D721Med (cell line): ENCODE data around the gene SRSF3.

ENCODE experiments used
- DNase-seq: peaks from one replicate; pipeline ENCODE4 v3.0.0; 2011; ENCODE audit warnings: low spot score; ENCODE audit not compliant: insufficient read length
- FAIRE-seq: peaks from 2 replicates; lab custom pipeline; 2011; peaks lifted over from hg19 to GRCh38; lab: Jason Lieb, UNC
- TF ChIP-seq, protein P1 (sequence below): IDR thresholded peaks from 2 replicates; pipeline ENCODE4 v1.5.1; 2012; ENCODE audit warnings: mild to moderate bottlenecking, control low read depth; ENCODE audit not compliant: insufficient read depth; ENCODE audit errors: missing control alignments

The SRSF3 gene

DNA sequence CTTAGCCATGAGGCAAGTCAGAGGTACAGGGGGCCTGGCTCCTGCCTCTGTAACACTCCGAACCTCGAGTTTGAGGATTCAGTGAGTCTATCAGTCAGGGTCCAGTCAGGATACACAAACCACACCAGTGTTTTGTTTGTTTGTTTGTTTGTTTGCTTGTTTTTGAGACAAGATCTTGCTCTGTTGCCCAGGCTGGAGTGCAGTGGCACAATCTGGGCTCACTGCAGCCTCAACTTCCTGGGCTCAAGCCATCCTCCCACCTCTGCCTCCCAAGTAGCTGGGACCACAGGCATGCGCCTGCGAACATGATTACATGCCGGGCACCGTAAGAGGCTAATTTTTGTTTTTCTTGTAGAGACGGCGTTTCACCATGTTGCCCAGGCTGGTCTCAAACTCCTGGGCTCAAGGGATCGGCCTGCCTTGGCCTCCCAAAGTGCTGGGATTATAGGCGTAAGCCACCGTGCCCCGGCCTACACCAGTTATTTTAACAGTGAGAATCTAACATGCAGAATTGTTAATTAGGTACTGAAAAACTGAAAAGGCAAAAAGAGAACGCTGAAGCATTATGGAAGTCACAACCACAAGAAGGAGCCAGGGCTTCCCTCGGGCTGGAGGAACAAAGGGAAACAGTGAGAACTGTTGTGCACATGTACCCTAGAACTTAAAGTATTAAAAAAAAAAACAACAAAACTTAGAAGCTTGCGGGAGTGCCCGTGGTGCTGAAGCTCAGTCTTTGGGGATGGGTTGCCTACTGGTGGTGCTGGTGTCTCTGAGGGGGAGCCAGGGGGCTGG is 40.4 kb downstream of the SRSF3 start:
- TF ChIP-seq, protein P1, sequence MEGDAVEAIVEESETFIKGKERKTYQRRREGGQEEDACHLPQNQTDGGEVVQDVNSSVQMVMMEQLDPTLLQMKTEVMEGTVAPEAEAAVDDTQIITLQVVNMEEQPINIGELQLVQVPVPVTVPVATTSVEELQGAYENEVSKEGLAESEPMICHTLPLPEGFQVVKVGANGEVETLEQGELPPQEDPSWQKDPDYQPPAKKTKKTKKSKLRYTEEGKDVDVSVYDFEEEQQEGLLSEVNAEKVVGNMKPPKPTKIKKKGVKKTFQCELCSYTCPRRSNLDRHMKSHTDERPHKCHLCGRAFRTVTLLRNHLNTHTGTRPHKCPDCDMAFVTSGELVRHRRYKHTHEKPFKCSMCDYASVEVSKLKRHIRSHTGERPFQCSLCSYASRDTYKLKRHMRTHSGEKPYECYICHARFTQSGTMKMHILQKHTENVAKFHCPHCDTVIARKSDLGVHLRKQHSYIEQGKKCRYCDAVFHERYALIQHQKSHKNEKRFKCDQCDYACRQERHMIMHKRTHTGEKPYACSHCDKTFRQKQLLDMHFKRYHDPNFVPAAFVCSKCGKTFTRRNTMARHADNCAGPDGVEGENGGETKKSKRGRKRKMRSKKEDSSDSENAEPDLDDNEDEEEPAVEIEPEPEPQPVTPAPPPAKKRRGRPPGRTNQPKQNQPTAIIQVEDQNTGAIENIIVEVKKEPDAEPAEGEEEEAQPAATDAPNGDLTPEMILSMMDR: no peak
- FAIRE-seq (no peak), DNase-seq (no peak)

DNA sequence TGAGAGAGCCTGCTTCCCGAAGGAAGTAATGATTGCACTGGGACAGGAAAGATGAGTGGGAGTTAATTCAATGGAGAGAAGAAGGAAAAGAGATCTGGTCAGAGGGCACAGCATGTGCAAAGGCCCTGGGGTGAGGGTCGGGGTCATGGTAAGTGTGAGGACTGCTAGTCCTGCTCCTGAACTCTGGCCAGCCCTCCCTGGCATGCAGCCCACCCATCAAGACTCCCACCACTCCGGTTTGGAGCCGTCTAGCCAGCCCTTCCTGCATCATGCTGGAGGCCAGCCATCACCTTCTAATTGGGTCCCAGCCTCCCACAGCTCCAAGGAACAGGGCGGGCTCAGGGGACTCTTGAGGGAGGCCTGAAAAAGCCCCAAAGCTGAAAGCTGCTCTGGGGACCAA is 42.1 kb downstream of the SRSF3 start:
- TF ChIP-seq, protein P1: no peak

DNA sequence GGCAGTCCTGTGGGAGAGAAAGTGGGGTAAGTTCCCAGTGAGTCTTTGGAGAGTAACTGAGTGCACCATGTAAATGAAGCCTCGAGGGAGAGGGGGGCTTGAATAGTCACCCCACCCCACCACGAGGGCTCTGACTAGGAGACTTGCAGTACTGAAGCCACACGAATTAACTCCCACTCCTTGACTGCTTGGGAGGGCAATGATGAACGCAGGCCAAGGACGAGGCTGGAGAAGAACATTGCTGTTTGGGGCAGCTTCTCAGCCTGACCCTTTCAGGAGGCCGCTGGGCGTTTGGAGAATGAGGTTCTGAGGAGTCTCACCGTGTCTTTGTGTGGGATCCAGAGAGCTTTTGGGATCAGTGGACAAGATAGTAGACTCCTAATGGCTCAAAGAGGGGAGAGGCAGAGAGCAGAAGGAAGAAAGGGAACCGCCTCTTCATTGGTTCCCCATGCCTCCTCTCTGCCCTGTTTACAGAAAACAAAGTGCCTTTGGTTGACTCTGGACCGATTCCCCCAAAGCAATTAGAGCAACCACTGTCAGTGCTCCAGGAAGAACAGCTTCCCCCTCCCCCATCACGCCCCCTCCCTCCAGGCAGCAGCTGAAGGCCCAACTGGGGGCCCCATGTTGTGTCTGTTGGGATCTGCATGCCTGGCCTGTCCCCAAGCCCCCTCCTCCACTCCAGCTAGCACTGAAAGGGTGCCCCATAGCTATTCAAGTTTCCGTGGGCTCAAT is 42.7 kb downstream of the SRSF3 start:
- TF ChIP-seq, protein P1: no peak
- DNase-seq: no peak
- no peak for FAIRE-seq

More for the DNA sequence above, 42.1 kb downstream of the SRSF3 start:
- FAIRE-seq: no peak
- no peak for DNase-seq

DNA sequence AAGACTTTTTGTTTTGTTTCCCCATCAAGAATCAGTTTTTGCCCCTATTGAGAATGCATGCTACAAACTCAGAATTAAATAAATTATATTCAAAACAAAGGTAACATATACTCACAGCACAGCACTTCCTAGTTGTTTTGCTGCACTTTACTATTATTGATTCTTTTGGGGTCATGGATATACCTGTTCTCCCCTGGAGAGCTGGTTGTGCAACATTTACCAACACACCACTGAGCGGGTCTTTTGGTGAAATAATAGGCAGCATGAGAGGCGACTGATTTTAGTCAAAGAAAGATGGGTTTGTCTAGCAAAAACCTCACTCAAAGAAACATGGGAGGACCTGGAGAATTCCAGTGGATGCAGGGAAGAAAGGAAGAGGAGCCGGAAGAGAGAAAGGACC is 44.4 kb downstream of the SRSF3 start:
- DNase-seq: no peak
- FAIRE-seq: no peak
- TF ChIP-seq, protein P1: no peak

DNA sequence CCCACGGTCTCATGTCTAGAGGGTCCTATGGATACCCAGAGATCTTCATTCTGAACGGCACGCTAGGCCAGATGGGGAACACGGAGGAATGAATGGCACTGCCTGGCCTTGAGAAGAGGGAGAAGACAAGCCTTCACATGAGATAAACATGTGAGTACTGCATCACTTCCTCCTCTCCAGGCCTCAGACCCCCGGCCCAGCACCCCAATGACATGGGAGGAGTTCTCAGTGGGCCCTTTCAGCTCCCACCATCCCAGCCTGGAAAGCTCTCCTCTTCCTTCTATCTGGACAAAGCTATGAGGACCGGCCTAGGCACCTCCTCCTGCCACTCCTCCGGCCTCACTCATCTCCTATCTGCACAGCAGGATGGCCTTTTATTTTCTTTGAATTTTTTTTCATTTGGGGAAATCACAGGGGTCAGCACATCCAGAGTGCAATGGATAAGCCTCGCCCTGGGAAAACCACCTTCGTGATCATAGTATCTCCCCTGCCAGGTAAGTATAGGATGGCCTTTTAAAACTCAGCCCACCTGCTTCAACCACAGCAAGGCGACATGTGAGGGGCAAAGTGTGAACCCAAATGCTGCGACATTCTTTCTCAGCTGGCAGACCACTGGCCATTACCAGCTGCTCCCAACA is 45.1 kb downstream of the SRSF3 start:
- DNase-seq (no peak), FAIRE-seq (no peak)
- TF ChIP-seq, protein P1: no peak

DNA sequence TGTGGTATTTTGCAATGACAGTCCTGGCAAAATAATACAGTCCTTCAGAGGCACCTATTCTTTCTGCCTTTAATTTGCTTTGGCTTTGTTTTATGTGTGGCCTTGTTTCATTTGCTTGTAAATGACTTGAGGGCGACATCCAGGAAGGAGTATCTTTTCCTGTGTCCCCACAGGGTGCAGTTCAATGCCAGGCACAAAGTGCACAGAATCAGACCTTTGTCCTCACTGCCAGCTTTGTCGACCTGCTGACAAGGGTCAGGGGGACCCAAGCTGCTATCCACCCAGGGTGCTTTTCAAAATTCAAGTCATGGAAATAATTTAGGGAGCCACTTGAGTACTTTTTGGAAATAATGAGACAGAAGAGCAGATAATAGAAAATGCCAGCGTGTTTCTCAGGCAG is 47.4 kb downstream of the SRSF3 start:
- DNase-seq: no peak
- TF ChIP-seq, protein P1: no peak
- no peak for FAIRE-seq
